ENCODE data around the gene PPP1R18. TPM values are rescaled to one million over a fixed set of nuclear protein-coding genes. Genes with fewer than 3 reads are reported as not detected.

Gene PPP1R18
- total RNA-seq, 1 donor from 2014 or later, result 156 TPM

DNA sequence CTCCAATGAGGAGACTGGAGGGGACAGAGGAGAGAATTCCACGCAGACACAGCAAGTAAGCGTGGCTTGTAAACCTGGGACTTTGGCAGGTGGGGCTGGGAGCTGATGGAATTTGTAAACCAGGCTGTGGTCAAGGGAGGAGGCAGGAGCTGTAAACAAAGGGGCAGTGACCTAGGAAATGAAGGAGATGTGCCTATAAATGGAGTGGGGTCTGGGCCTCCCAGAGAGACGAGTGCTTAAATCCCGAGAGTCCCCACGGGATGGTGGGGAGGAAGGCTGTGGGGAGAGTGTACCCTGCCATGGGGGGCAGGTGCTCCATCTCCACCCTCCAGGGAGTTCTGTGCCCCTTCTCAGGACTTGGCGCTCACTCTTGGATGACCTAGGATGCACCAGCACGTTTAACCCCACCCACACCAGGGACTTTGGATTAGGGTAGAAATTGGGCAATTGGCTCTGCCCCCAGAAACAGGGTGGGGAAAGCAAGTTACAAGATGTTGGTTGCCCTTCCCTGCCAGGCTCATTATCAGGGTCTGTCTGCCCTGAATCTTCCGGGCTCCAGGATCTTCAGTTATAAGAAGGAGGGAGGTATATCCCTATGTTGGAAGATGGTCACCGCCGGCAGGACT, 9.7 kb downstream of the PPP1R18 start:
- no peak overlapping the region for H3K27ac Mint-ChIP-seq (ENCODE audit: unreplicated experiment)
- H3K36me3 Mint-ChIP-seq (ENCODE audit: low read depth, unreplicated experiment), result peaks cover 23% of the 10 kb centered on the region
- Histone ChIP-seq H3K27me3 (ENCODE audit: insufficient read depth, low read length) (no peaks in the 10 kb centered on the region), H3K79me2 (ENCODE audit: insufficient read depth, low read length) (peaks cover 60% of the 10 kb centered on the region), H3K4me1 (ENCODE audit: insufficient read depth, low read length) (peaks cover 23% of the 10 kb centered on the region), H3K36me3 (ENCODE audit: insufficient read depth, low read length) (peaks cover 37% of the 10 kb centered on the region), H3K9me3 (ENCODE audit: insufficient read depth, low read depth, low read length) (no peaks in the 10 kb centered on the region), H3K4me3 (ENCODE audit: insufficient read depth, low read depth, low read length) (no peak overlapping the region), H4K20me1 (ENCODE audit: insufficient read depth, low read length) (peaks cover 58% of the 10 kb centered on the region), H3K9ac (ENCODE audit: low read length) (no peak overlapping the region), H2AFZ (ENCODE audit: low read depth, low read length) (no peak overlapping the region), H3K27ac (ENCODE audit: low read depth, low read length) (no peak overlapping the region), H3K4me2 (ENCODE audit: low read length) (no peak overlapping the region)
- no peak overlapping the region for H3K4me3 Mint-ChIP-seq (ENCODE audit: unreplicated experiment)
- DNase-seq (ENCODE audit: low read depth) (no peak), FAIRE-seq (no peak)
- no peaks in the 10 kb centered on the region for H3K9me3 Mint-ChIP-seq (ENCODE audit: unreplicated experiment)
- no peaks in the 10 kb centered on the region for H3K27me3 Mint-ChIP-seq (ENCODE audit: low read depth, unreplicated experiment)
- peaks cover 25% of the 10 kb centered on the region for H3K4me1 Mint-ChIP-seq (ENCODE audit: low read depth, unreplicated experiment)
- TF ChIP-seq EZH2 (IDR thresholded peaks at IDR 0.05; ENCODE audit: insufficient read depth, low read length), result no peak
- TF ChIP-seq CTCF (IDR thresholded peaks at IDR 0.05; ENCODE audit: insufficient read depth, low read depth, low read length), result no peak

DNA sequence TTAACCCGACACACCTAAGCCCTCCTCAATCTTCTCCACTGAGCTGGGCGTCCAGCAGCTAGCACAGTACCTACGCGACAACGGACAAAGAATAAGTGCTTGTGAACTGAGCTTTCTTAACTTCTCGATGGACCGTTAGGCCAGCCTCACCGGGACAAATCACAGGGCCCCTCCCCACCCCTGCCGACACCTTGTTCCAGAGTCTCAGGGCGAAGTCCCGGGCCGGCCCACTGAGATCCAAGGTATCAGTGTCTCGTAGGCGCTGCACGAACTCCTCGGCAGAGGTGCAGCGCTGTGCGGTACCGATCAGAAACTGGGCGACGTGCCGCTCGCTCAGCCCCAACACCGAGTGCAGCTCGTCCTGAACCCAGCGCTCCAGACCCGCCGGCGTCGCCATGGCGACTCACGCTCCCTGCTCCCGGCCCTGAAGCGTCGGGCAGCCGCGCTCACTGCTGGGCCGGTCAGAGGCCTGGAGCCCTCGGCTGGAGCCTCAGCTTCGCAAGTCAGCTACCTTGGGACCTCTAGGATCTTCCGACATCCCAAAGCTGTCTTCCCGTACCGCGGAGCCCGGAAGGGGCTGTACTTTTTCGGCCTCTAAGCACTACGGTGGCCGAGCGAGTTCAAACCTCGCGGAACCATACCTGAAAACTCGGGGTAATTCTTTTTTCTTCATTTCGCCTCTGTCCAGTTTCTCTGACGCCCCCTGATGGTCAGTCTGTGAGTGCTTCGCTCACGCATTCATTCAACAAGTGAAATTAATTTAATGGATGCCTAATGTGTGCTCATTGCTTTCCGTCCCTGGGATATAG, 13.8 kb downstream of the PPP1R18 start, which contains the start of gene DHX16:
Gene DHX16 (minus strand): TSS at position 562 of the 809 bp plus-strand sequence. CDS start 165 bp downstream, at position 397.
- Mint-ChIP-seq H3K4me3 (ENCODE audit: unreplicated experiment) (peak within 1 kb of the TSS; percentile 94), H3K4me1 (ENCODE audit: low read depth, unreplicated experiment) (peaks cover 11% of the 10 kb centered on the region), H3K27me3 (ENCODE audit: low read depth, unreplicated experiment) (no peaks in the 10 kb centered on the region), H3K36me3 (ENCODE audit: low read depth, unreplicated experiment) (peaks cover 19% of the 10 kb centered on the region), H3K27ac (ENCODE audit: unreplicated experiment) (peak within 1 kb of the TSS; percentile 88), H3K9me3 (ENCODE audit: unreplicated experiment) (no peaks in the 10 kb centered on the region)
- H3K27me3 ChIP-seq (ENCODE audit: insufficient read depth, low read length), result no peaks in the 10 kb centered on the region
- peaks cover 42% of the 10 kb centered on the region for H3K79me2 ChIP-seq (ENCODE audit: insufficient read depth, low read length)
- TF ChIP-seq EZH2 (IDR thresholded peaks at IDR 0.05; ENCODE audit: insufficient read depth, low read length) (no peak), CTCF (IDR thresholded peaks at IDR 0.05; ENCODE audit: insufficient read depth, low read depth, low read length) (peak; percentile 99)
- peak within 1 kb of the TSS; percentile 97 for H3K4me2 ChIP-seq (ENCODE audit: low read length)
- H3K9ac ChIP-seq (ENCODE audit: low read length), result peak within 1 kb of the TSS; percentile 92
- peak; percentile 98 for DNase-seq (ENCODE audit: low read depth)
- H3K4me3 ChIP-seq (ENCODE audit: insufficient read depth, low read depth, low read length), result peak within 1 kb of the TSS; percentile 83
- no peaks in the 10 kb centered on the region for H3K9me3 ChIP-seq (ENCODE audit: insufficient read depth, low read depth, low read length)
- H3K4me1 ChIP-seq (ENCODE audit: insufficient read depth, low read length), result peaks cover 5% of the 10 kb centered on the region
- H4K20me1 ChIP-seq (ENCODE audit: insufficient read depth, low read length), result peaks cover 23% of the 10 kb centered on the region
- H3K36me3 ChIP-seq (ENCODE audit: insufficient read depth, low read length), result peaks cover 22% of the 10 kb centered on the region
- peak; percentile 80 for FAIRE-seq
- peak within 1 kb of the TSS; percentile 88 for H2AFZ ChIP-seq (ENCODE audit: low read depth, low read length)
- peak within 1 kb of the TSS; percentile 63 for H3K27ac ChIP-seq (ENCODE audit: low read depth, low read length)

All from astrocyte (in vitro differentiated cells and primary cell).